SKM-1 (cell line): ENCODE data around the gene NUCB1.

Source experiments
- DNase-seq: peaks from one replicate; lab custom pipeline; 2025; ENCODE audit not compliant: unreplicated experiment; lab: John Stamatoyannopoulos, UW

NUCB1 gene

GRCh38 chr19:48933382-48933932 lies 33.3 kb downstream of the NUCB1 start, which contains the start of gene DHDH:
DHDH (plus strand) TSS chr19:48933699; CDS start chr19:48933722, 23 bp downstream.
- no peak for DNase-seq

- no peak for DNase-seq
Observed at GRCh38 chr19:48934837-48935236, 34.7 kb downstream of the NUCB1 start.

GRCh38 chr19:48935864-48936263 lies 35.8 kb downstream of the NUCB1 start:
- no peak for DNase-seq

- no peak for DNase-seq
Observed at GRCh38 chr19:48938256-48938655, 38.1 kb downstream of the NUCB1 start.

- no peak for DNase-seq
Observed at GRCh38 chr19:48940902-48941301, 40.8 kb downstream of the NUCB1 start.

- no peak for DNase-seq
Observed at GRCh38 chr19:48943081-48943480, 43.0 kb downstream of the NUCB1 start.

- DNase-seq, result no peak
Observed at GRCh38 chr19:48945415-48945814, 45.3 kb downstream of the NUCB1 start.

GRCh38 chr19:48945817-48946216 lies 45.7 kb downstream of the NUCB1 start:
- no peak for DNase-seq

GRCh38 chr19:48946463-48947257 lies 46.5 kb downstream of the NUCB1 start:
- DNase-seq, result no peak

GRCh38 chr19:48947258-48947542 lies 47.1 kb downstream of the NUCB1 start:
- DNase-seq, result no peak

GRCh38 chr19:48950159-48950558 lies 50.0 kb downstream of the NUCB1 start:
- DNase-seq, result no peak

- DNase-seq, result no peak
Observed at GRCh38 chr19:48950830-48951519, 50.9 kb downstream of the NUCB1 start.

GRCh38 chr19:48953141-48953540 lies 53.0 kb downstream of the NUCB1 start:
- no peak for DNase-seq

GRCh38 chr19:48953990-48954594 lies 54.0 kb downstream of the NUCB1 start:
- DNase-seq, result no peak

GRCh38 chr19:48954595-48955307 lies 54.6 kb downstream of the NUCB1 start, which contains the start of gene BAX:
BAX (plus strand) TSS chr19:48954875; CDS start chr19:48954929, 54 bp downstream.
- peak; percentile 23 for DNase-seq

GRCh38 chr19:48955308-48955958 lies 55.3 kb downstream of the NUCB1 start:
- no peak for DNase-seq

- no peak for DNase-seq
Observed at GRCh38 chr19:48958006-48958405, 57.9 kb downstream of the NUCB1 start.

- DNase-seq, result no peak
Observed at GRCh38 chr19:48959341-48960239, 59.5 kb downstream of the NUCB1 start.

- DNase-seq, result no peak
Observed at GRCh38 chr19:48961051-48961649, 61.0 kb downstream of the NUCB1 start.
